Vagina (tissue), 2 donors: ENCODE measurements around the gene SERPINA5.

ENCODE experiments used
- POLR2A ChIP-seq, 2 donors: fragments of 450-650 bp; IDR thresholded peaks; one replicate each; pipeline ENCODE4 v1.6.1; 2017; ENCODE audit warnings: antibody characterized with exemption in 2 of 2, mild to moderate bottlenecking in 2 of 2, moderate library complexity in 2 of 2
- POLR2AphosphoS5 ChIP-seq, 2 donors: sonication (generic); formaldehyde crosslinking; IDR thresholded peaks; one replicate each; pipeline ENCODE4 v1.9.0; 2017; ENCODE audit warnings: antibody characterized with exemption in 2 of 2, mild to moderate bottlenecking in 2 of 2, low read depth in 1 of 2; ENCODE audit not compliant: insufficient read depth in 1 of 2
- TF ChIP-seq, protein P1 (sequence below), 3 experiments: fragments of 450-650 bp in 2 of 3; fragments of 200-600 bp in 1 of 3; sonication (generic) in 1 of 3; IDR thresholded peaks; one replicate each; pipeline ENCODE4 v1.5.1; 2017 to 2019; ENCODE audit warnings: antibody characterized with exemption in 3 of 3, mild to moderate bottlenecking in 2 of 3, moderate library complexity in 2 of 3

DNA sequence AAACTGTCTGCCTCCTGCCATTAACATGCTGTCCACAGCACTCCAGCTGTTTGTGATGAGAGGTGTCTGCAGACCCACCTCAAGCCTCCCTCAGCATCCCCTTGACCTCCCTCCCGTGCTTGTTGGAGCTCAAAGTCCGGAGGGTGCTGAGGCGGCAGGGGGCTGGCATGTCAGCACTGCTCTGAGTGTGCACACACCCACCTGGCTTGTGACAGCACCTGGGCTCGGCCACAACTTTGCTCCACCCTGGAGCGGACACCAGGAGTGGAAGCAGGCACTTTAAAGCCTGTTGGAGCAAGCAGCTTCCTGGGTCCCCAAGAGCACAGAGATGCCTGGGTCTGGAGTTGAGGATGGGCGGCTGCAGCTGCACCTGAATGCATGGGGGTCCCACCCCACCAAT lies 51.9 kb downstream of the SERPINA5 start:
- TF ChIP-seq, protein P1, sequence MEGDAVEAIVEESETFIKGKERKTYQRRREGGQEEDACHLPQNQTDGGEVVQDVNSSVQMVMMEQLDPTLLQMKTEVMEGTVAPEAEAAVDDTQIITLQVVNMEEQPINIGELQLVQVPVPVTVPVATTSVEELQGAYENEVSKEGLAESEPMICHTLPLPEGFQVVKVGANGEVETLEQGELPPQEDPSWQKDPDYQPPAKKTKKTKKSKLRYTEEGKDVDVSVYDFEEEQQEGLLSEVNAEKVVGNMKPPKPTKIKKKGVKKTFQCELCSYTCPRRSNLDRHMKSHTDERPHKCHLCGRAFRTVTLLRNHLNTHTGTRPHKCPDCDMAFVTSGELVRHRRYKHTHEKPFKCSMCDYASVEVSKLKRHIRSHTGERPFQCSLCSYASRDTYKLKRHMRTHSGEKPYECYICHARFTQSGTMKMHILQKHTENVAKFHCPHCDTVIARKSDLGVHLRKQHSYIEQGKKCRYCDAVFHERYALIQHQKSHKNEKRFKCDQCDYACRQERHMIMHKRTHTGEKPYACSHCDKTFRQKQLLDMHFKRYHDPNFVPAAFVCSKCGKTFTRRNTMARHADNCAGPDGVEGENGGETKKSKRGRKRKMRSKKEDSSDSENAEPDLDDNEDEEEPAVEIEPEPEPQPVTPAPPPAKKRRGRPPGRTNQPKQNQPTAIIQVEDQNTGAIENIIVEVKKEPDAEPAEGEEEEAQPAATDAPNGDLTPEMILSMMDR (IDR thresholded peaks at IDR 0.05) = no peak
- TF ChIP-seq POLR2A (IDR thresholded peaks at IDR 0.05) = no peak
- no peak for TF ChIP-seq POLR2AphosphoS5 (IDR thresholded peaks at IDR 0.05; ENCODE audit: insufficient read depth in 1 of 2, low read depth in 1 of 2)
